ENCODE measurements around the gene CAMK4.

DNA sequence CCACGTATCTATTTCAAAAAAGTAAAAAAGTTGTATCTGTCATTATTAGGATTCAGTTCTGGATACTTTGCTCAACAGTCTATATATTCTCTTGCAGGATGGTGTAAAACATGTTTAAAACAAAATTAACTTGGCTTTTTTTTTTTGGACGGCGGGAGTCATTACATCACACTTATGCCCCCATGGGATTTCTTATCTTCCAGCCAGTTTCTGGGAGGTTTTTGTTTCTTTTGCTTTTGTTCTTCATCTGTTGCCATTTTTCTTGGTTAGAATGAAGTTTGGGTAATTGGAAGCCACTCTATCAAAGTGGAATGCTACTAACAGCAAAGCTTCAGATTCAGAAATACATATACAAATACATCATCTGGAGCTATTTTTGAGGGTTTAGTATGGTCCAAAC, 289.9 kb downstream of the CAMK4 start:
- TF ChIP-seq POLR2A (IDR thresholded peaks at IDR 0.05) (no peak), POLR2AphosphoS5 (IDR thresholded peaks at IDR 0.05) (no peak), CTCF (IDR thresholded peaks at IDR 0.05) (no peak), EP300 (IDR thresholded peaks at IDR 0.05) (no peak)
